CD4-positive, alpha-beta T cell (primary cell): ENCODE results near the gene CAMK4. TPM values are rescaled to one million over a fixed set of nuclear protein-coding genes. Genes with fewer than 3 reads are reported as not detected.

Experiments used
- ATAC-seq: fragments of 200-7000 bp; cut with Tn5 transposase; one replicate; pipeline ENCODE4 v1.10.0; 2022; ENCODE audit warnings: mild to moderate bottlenecking; ENCODE audit not compliant: poor library complexity
- CTCF ChIA-PET: fragments of 350-600 bp; sonication (Branson Sonifier 250); formaldehyde crosslinking; loops from one replicate; lab custom pipeline; 2021; ENCODE audit warnings: antibody characterized with exemption, inconsistent platforms; lab: Charles Lee
- POLR2A ChIA-PET: fragments of 350-600 bp; sonication (Branson Sonifier 250); formaldehyde crosslinking; loops from one replicate; lab custom pipeline; 2021; ENCODE audit warnings: antibody characterized with exemption, inconsistent platforms; lab: Charles Lee
- DNase-seq, 14 experiments: peaks; one replicate each; pipeline ENCODE4 v3.0.0-alpha.2; 2013 to 2020; ENCODE audit warnings: mixed read lengths in 2 of 14
- H3K27ac ChIP-seq, 2 donors: one replicate each; pipeline versions ENCODE4 v1.5.1 to v1.7.0; 2013; ENCODE audit warnings: low read length in 2 of 2, low read depth in 1 of 2, mild to moderate bottlenecking in 1 of 2
- H3K27me3 ChIP-seq, 2 experiments: 1 replicate in 1 of 2; 2 replicates in 1 of 2; pipeline versions ENCODE4 v1.6.1 to v1.7.0; 2013; ENCODE audit warnings: low read length in 2 of 2, control low read depth in 1 of 2, mild to moderate bottlenecking in 1 of 2, moderate library complexity in 1 of 2; ENCODE audit not compliant: insufficient read depth in 2 of 2, control insufficient read depth in 1 of 2
- H3K36me3 ChIP-seq: one replicate; pipeline ENCODE4 v1.6.1; 2013; ENCODE audit warnings: low read length, control low read depth; ENCODE audit not compliant: insufficient read depth
- H3K4me1 ChIP-seq: one replicate; pipeline ENCODE4 v1.6.1; 2013; ENCODE audit warnings: low read length, control low read depth; ENCODE audit not compliant: insufficient read depth
- H3K4me3 ChIP-seq: one replicate; pipeline ENCODE4 v1.5.1; 2013; ENCODE audit warnings: mild to moderate bottlenecking, low read length, moderate library complexity
- H3K9me3 ChIP-seq, 2 experiments: 1 replicate in 1 of 2; 2 replicates in 1 of 2; pipeline versions ENCODE4 v1.6.1 to v1.7.0; 2013; ENCODE audit warnings: low read length in 2 of 2, mild to moderate bottlenecking in 2 of 2, control low read depth in 1 of 2, moderate library complexity in 1 of 2; ENCODE audit not compliant: control insufficient read depth in 1 of 2, insufficient read depth in 1 of 2
- H3K27ac Mint-ChIP-seq: one replicate; pipeline ENCODE4 v1.8.0; 2020; ENCODE audit warnings: mixed read lengths
- H3K27me3 Mint-ChIP-seq: one replicate; pipeline ENCODE4 v1.8.0; 2021; ENCODE audit warnings: mixed read lengths
- H3K36me3 Mint-ChIP-seq: one replicate; pipeline ENCODE4 v1.8.0; 2021; ENCODE audit warnings: low read depth, mixed read lengths
- H3K4me1 Mint-ChIP-seq: one replicate; pipeline ENCODE4 v1.8.0; 2021; ENCODE audit warnings: low read depth, mixed read lengths
- H3K4me3 Mint-ChIP-seq: one replicate; pipeline ENCODE4 v1.8.0; 2020; ENCODE audit warnings: mild to moderate bottlenecking, mixed read lengths
- H3K9me3 Mint-ChIP-seq: one replicate; pipeline ENCODE4 v1.8.0; 2020; ENCODE audit warnings: mixed read lengths
- intact Hi-C, 2 experiments: fragments of 100-400 bp; cut with DNase I in 1 of 2; cut with micrococcal nuclease in 1 of 2; formaldehyde crosslinking; loops; one replicate each; pipeline versions ENCODE4 v1.15.1 to v1.9.0; 2023 to 2025; cut with DNase I, micrococcal nuclease
- total RNA-seq, 174 experiments: library from RNA in 2 of 174; stranded (reverse) in 2 of 174; gene quantifications; one replicate each; pipeline ENCODE4 v1.2.3 and lab custom pipeline; 2021 to 2026
- TF ChIP-seq, protein P1 (sequence below): fragments of 200-600 bp; IDR thresholded peaks from one replicate; pipeline ENCODE4 v1.8.0; 2022; ENCODE audit warnings: antibody characterized with exemption, mild to moderate bottlenecking

The CAMK4 gene
- total RNA-seq, 2 experiments from 2014 or later: 202 to 225 TPM

DNA sequence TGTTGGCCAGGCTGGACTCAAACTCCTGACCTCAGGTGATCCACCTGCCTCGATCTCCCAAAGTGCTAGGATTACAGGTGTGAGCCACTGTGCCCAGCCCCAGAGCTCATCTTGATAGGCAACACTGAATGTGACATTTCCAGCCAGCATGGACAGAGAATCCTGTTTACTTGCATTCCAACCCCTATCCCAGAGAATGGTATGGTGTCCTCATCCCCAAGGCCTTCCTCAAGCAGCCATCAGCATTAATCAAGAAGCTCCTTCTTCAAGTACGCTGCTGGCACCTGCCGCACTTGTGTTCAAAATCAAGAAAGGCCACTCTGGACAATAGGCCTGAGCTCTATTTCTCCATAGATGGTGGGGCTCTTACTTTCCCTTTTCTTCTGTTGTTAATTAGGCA lies 247.9 kb downstream of the CAMK4 start:
- no peaks in the 10 kb centered on the region for H3K27me3 ChIP-seq
- Mint-ChIP-seq H3K27ac (no peak overlapping the region), H3K27me3 (no peaks in the 10 kb centered on the region), H3K4me3 (no peak overlapping the region), H3K9me3 (no peaks in the 10 kb centered on the region), H3K4me1 (peaks cover 12% of the 10 kb centered on the region), H3K36me3 (peaks cover 74% of the 10 kb centered on the region)
- no peaks in the 10 kb centered on the region for H3K9me3 ChIP-seq
- ChIA-PET CTCF (no interaction called here), POLR2A (interaction anchor here (0.8 to 1.0 kb wide), 2 partner anchors 9 to 15 kb away, joined by 3 read pairs; no protein-coding TSS in a partner anchor)
- ATAC-seq (no peak), DNase-seq (no peak)
- H3K36me3 ChIP-seq: peaks cover 31% of the 10 kb centered on the region
- no peak overlapping the region for H3K27ac ChIP-seq
- no peaks in the 10 kb centered on the region for H3K4me1 ChIP-seq
- intact Hi-C loops: no loop called here
- TF ChIP-seq, protein P1, sequence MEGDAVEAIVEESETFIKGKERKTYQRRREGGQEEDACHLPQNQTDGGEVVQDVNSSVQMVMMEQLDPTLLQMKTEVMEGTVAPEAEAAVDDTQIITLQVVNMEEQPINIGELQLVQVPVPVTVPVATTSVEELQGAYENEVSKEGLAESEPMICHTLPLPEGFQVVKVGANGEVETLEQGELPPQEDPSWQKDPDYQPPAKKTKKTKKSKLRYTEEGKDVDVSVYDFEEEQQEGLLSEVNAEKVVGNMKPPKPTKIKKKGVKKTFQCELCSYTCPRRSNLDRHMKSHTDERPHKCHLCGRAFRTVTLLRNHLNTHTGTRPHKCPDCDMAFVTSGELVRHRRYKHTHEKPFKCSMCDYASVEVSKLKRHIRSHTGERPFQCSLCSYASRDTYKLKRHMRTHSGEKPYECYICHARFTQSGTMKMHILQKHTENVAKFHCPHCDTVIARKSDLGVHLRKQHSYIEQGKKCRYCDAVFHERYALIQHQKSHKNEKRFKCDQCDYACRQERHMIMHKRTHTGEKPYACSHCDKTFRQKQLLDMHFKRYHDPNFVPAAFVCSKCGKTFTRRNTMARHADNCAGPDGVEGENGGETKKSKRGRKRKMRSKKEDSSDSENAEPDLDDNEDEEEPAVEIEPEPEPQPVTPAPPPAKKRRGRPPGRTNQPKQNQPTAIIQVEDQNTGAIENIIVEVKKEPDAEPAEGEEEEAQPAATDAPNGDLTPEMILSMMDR: no peak
- H3K4me3 ChIP-seq: no peak overlapping the region

DNA sequence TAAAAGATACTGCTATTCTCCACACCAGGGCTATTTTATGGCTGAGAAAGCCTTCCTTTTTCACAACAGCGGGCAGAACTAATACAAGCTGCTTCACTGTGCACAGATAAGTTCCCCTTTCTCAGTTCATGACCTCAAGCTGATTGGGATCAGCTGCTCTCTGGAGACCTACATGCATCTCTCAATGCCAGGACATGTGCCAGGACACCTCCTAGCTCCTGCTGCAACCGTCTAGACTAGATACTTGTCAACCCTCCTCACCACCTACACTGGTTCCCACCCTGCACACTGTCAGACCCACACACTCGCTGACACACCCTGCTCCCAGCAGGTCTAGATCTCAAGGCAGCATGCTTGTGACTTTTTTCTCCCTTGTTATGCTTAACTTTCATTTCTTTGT lies 248.4 kb downstream of the CAMK4 start:
- H3K27me3 ChIP-seq: no peaks in the 10 kb centered on the region
- H3K4me1 Mint-ChIP-seq: peaks cover 9% of the 10 kb centered on the region
- POLR2A ChIA-PET: interaction anchor here (0.8 to 1.0 kb wide), 2 partner anchors 8 to 16 kb away, joined by 3 read pairs; no protein-coding TSS in a partner anchor
- H3K9me3 ChIP-seq: no peaks in the 10 kb centered on the region
- H3K36me3 Mint-ChIP-seq: peaks cover 76% of the 10 kb centered on the region
- H3K4me3 Mint-ChIP-seq: no peak overlapping the region
- CTCF ChIA-PET: no interaction called here
- peaks cover 34% of the 10 kb centered on the region for H3K36me3 ChIP-seq
- H3K4me3 ChIP-seq: no peak overlapping the region
- H3K4me1 ChIP-seq: no peaks in the 10 kb centered on the region
- H3K27ac Mint-ChIP-seq: peak overlapping the region; percentile 77
- H3K27me3 Mint-ChIP-seq: no peaks in the 10 kb centered on the region
- no peaks in the 10 kb centered on the region for H3K9me3 Mint-ChIP-seq
- TF ChIP-seq, protein P1: no peak
- DNase-seq (no peak), ATAC-seq (no peak)
- intact Hi-C loops: no loop called here
- H3K27ac ChIP-seq: no peak overlapping the region

DNA sequence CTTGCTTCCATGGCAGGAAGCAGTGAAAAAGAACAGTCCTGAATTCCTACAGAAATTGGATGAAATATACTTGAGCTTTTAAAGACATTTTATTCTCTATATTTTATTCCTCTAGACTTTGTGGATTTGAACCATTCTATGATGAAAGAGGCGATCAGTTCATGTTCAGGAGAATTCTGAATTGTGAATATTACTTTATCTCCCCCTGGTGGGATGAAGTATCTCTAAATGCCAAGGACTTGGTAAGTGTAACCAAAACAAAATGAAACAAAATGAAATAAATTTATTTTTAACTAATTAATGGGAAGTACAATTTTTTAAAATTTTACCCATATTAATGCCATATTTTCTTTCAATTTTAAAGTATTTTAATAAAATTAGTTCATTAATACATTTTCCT lies 254.1 kb downstream of the CAMK4 start:
- no peaks in the 10 kb centered on the region for H3K27me3 Mint-ChIP-seq
- intact Hi-C loops: loop anchor here (1.0 to 5.0 kb wide), 2 partner anchors 320 to 321 kb away; no protein-coding TSS in a partner anchor
- ATAC-seq (no peak), DNase-seq (no peak)
- Histone ChIP-seq H3K36me3 (peaks cover 86% of the 10 kb centered on the region), H3K27me3 (no peaks in the 10 kb centered on the region), H3K4me1 (no peaks in the 10 kb centered on the region), H3K27ac (no peak overlapping the region), H3K9me3 (no peaks in the 10 kb centered on the region), H3K4me3 (no peak overlapping the region)
- H3K4me3 Mint-ChIP-seq: no peak overlapping the region
- no peak overlapping the region for H3K27ac Mint-ChIP-seq
- no peaks in the 10 kb centered on the region for H3K4me1 Mint-ChIP-seq
- no peaks in the 10 kb centered on the region for H3K9me3 Mint-ChIP-seq
- TF ChIP-seq, protein P1: no peak
- ChIA-PET CTCF (interaction anchor here (1.0 to 1.4 kb wide), 2 partner anchors 53 to 319 kb away, joined by 3 read pairs; no protein-coding TSS in a partner anchor), POLR2A (interaction anchor here (0.7 to 1.2 kb wide), 2 partner anchors 19 to 34 kb away, joined by 3 to 6 read pairs; partner anchors contain the start of gene STARD4)
- H3K36me3 Mint-ChIP-seq: peaks cover 94% of the 10 kb centered on the region
